ENCODE measurements around the gene ZNF598.

Gene ZNF598

DNA sequence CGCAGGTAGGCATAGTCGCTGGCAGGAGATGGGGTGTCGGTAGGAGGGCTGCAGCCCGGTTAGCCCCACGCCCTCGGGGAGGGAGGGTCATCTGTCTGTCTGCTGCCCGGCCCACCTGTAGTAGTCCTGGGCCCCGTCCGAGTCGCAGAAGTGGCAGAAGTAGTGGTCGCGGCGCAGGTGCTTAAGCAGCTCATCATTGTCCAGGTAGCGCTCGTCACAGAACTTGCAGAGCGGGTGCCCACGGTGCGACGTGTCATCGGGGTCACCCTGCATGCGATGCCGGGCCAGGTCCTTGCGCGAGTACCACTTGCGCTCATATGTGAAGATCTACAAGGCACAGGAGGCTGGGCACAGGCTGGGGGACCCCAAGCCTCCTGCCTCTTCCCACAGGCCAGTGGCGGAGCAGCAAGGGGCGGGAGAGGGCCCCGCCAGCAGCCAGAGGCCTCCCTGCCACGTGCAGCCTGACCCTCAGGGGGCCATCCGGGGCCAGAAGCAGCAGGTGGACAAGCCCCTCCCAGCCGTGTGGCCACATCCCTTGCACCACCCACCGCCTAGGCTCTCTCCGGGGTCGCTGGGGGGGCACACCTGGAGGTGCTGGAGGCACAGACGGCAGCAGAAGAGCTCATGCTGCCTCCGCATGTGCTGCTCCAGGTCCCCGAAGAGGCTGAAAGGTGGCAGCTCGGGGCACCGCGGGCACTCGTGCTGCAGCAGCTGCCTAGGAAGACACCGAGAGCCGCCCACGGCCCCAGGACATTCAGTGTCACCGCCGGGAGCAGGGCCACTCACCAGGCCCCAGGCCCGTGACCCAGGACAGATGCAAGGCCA, 7.0 kb downstream of the ZNF598 start:
- H3K79me2 ChIP-seq (ENCODE audit: insufficient read depth, low read length) = peaks cover 44% of the 10 kb centered on the region

DNA sequence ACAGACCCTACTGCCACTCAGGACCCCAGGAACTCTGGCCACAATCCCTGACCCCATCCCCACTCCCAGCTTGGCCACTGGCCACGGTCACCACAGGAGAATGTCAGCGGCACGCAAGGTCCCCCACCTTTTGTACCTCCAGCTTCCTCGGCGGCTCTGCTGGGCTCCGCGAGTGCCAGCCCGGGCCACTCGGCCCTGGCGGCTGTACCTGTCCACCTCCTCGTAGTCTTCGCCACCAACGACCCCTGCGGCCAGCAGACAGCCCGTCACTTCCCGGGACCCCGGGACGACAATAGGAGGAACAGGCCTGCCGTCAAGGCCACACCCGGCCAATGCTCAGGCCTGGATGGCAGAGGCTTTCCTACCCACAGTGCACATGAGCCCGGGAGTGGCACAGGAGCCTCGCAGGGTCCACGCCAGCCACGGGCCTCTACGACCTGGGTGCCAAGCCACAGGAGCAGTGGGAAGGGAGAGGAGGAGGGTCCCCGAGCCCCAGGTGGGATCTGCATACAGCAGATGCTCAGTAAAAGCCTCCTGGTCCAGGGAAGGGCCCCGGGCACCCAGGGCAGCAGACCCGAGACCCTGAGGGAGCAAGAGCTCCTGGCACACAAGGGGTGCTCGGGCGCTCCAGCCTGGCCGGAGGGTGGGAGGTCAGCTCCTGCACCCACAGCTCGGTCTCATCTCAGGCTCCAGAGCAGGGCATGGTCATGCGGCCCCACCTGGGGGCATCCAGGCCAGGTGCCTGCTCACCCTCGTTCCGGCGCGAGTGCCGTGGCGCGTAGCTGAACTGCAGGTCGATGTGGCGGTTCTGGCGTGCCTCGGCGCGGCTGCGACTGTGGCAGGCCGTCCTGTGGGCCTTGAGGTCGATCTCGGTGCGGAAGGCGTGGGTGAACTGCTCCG, 7.9 kb downstream of the ZNF598 start:
- no peaks in the 10 kb centered on the region for H3K27me3 ChIP-seq (ENCODE audit: insufficient read depth, low read length, poor library complexity)
- H4K20me1 ChIP-seq (ENCODE audit: insufficient read depth, low read length) = peaks cover 57% of the 10 kb centered on the region
- H3K4me1 ChIP-seq (ENCODE audit: insufficient read depth, low read length) = peaks cover 13% of the 10 kb centered on the region
- TF ChIP-seq EZH2 (IDR thresholded peaks at IDR 0.05; ENCODE audit: borderline replicate concordance, low read depth, low read length, severe bottlenecking) = no peak
- TF ChIP-seq, protein P1, sequence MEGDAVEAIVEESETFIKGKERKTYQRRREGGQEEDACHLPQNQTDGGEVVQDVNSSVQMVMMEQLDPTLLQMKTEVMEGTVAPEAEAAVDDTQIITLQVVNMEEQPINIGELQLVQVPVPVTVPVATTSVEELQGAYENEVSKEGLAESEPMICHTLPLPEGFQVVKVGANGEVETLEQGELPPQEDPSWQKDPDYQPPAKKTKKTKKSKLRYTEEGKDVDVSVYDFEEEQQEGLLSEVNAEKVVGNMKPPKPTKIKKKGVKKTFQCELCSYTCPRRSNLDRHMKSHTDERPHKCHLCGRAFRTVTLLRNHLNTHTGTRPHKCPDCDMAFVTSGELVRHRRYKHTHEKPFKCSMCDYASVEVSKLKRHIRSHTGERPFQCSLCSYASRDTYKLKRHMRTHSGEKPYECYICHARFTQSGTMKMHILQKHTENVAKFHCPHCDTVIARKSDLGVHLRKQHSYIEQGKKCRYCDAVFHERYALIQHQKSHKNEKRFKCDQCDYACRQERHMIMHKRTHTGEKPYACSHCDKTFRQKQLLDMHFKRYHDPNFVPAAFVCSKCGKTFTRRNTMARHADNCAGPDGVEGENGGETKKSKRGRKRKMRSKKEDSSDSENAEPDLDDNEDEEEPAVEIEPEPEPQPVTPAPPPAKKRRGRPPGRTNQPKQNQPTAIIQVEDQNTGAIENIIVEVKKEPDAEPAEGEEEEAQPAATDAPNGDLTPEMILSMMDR (IDR thresholded peaks at IDR 0.05; ENCODE audit: borderline replicate concordance, extremely low read depth, low read length, poor library complexity, severe bottlenecking) = no peak
- no peak overlapping the region for H3K4me2 ChIP-seq (ENCODE audit: insufficient read depth, low read length)
- no peak for ATAC-seq (ENCODE audit: insufficient read depth, low read depth)
- H3K36me3 ChIP-seq (ENCODE audit: insufficient read depth, low read length) = peaks cover 94% of the 10 kb centered on the region
- H3K9me3 ChIP-seq (ENCODE audit: insufficient read depth, low read length, severe bottlenecking) = no peaks in the 10 kb centered on the region
- H2AFZ ChIP-seq (ENCODE audit: low read depth, low read length) = no peak overlapping the region
- H3K4me3 ChIP-seq (ENCODE audit: low read depth in 1 of 2, low read length in 2 of 2) = no peak overlapping the region
- no peak overlapping the region for H3K27ac ChIP-seq (ENCODE audit: low read length)
- DNase-seq = no peak
- H3K9ac ChIP-seq (ENCODE audit: low read depth, low read length) = no peak overlapping the region
- H3K79me2 ChIP-seq (ENCODE audit: insufficient read depth, low read length) = peaks cover 35% of the 10 kb centered on the region

More for the DNA sequence above, 7.0 kb downstream of the ZNF598 start:
- H2AFZ ChIP-seq (ENCODE audit: low read depth, low read length) = no peak overlapping the region
- no peaks in the 10 kb centered on the region for H3K27me3 ChIP-seq (ENCODE audit: insufficient read depth, low read length, poor library complexity)
- H3K36me3 ChIP-seq (ENCODE audit: insufficient read depth, low read length) = peaks cover 97% of the 10 kb centered on the region
- DNase-seq (no peak), ATAC-seq (ENCODE audit: insufficient read depth, low read depth) (no peak)
- no peaks in the 10 kb centered on the region for H3K9me3 ChIP-seq (ENCODE audit: insufficient read depth, low read length, severe bottlenecking)
- H3K4me2 ChIP-seq (ENCODE audit: insufficient read depth, low read length) = no peak overlapping the region
- peaks cover 22% of the 10 kb centered on the region for H3K4me1 ChIP-seq (ENCODE audit: insufficient read depth, low read length)
- no peak for TF ChIP-seq EZH2 (IDR thresholded peaks at IDR 0.05; ENCODE audit: borderline replicate concordance, low read depth, low read length, severe bottlenecking)
- TF ChIP-seq, protein P1 (IDR thresholded peaks at IDR 0.05; ENCODE audit: borderline replicate concordance, extremely low read depth, low read length, poor library complexity, severe bottlenecking) = no peak
- no peak overlapping the region for H3K9ac ChIP-seq (ENCODE audit: low read depth, low read length)
- H3K4me3 ChIP-seq (ENCODE audit: low read depth in 1 of 2, low read length in 2 of 2) = no peak overlapping the region
- peaks cover 62% of the 10 kb centered on the region for H4K20me1 ChIP-seq (ENCODE audit: insufficient read depth, low read length)
- H3K27ac ChIP-seq (ENCODE audit: low read length) = no peak overlapping the region

DNA sequence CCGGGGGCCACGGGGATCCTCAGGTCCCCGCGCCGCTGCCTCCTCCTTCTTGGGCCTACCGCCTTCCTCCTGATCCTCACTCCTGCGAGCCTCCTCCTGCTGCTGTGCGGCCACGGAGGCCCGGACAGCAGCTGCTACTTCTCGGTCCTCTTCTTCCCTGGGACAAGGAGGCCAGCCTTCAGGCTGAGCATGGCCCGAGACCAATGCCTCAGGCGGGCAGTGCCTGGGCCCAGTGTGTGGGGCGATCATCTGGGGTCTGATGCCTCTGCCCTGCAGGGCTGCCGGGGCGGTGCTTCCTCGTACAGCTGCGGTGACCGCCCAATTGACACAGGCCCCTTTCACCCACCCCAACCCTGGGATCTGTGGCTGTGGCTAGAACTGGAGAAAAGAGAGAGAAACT, 8.6 kb downstream of the ZNF598 start:
- Histone ChIP-seq H4K20me1 (ENCODE audit: insufficient read depth, low read length) (peaks cover 52% of the 10 kb centered on the region), H3K79me2 (ENCODE audit: insufficient read depth, low read length) (peaks cover 28% of the 10 kb centered on the region), H3K36me3 (ENCODE audit: insufficient read depth, low read length) (peaks cover 90% of the 10 kb centered on the region), H3K27ac (ENCODE audit: low read length) (no peak overlapping the region), H2AFZ (ENCODE audit: low read depth, low read length) (no peak overlapping the region), H3K4me2 (ENCODE audit: insufficient read depth, low read length) (no peak overlapping the region), H3K4me1 (ENCODE audit: insufficient read depth, low read length) (peaks cover 7% of the 10 kb centered on the region; the same call in 1 of the 2 replicates), H3K4me3 (ENCODE audit: low read depth in 1 of 2, low read length in 2 of 2) (no peak overlapping the region), H3K9ac (ENCODE audit: low read depth, low read length) (no peak overlapping the region), H3K9me3 (ENCODE audit: insufficient read depth, low read length, severe bottlenecking) (no peaks in the 10 kb centered on the region), H3K27me3 (ENCODE audit: insufficient read depth, low read length, poor library complexity) (no peaks in the 10 kb centered on the region)
- no peak for DNase-seq
- ATAC-seq (ENCODE audit: insufficient read depth, low read depth) = no peak
- no peak for TF ChIP-seq EZH2 (IDR thresholded peaks at IDR 0.05; ENCODE audit: borderline replicate concordance, low read depth, low read length, severe bottlenecking)
- TF ChIP-seq, protein P1 (IDR thresholded peaks at IDR 0.05; ENCODE audit: borderline replicate concordance, extremely low read depth, low read length, poor library complexity, severe bottlenecking) = no peak

Data from DND-41 (cell line).